ENCODE data around the gene FIGLA. TPM values are rescaled to one million over a fixed set of nuclear protein-coding genes. Genes with fewer than 3 reads are reported as not detected.

Gene FIGLA, protein sequence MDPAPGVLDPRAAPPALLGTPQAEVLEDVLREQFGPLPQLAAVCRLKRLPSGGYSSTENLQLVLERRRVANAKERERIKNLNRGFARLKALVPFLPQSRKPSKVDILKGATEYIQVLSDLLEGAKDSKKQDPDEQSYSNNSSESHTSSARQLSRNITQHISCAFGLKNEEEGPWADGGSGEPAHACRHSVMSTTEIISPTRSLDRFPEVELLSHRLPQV
- total RNA-seq (not detected in 2 replicates), polyA plus RNA-seq (not detected in 2 replicates)

GRCh38 chr2:70790136-70790828 is at the start of gene FIGLA:
Gene FIGLA, minus strand, starts transcription at chr2:70790643. Its CDS starts 5 bp downstream, at chr2:70790638.
- H3K4me3 ChIP-seq: peak within 1 kb of the TSS; percentile 16
- no peaks in the 10 kb centered on the region for H3K79me2 ChIP-seq
- H3K9me2 ChIP-seq (replicated peaks; ENCODE audit: insufficient read depth): no peaks in the 10 kb centered on the region
- 4% methylated on average over 40 of the region's 69 CpGs for WGBS (ENCODE audit: low lambda C conversion rate, missing lambda C conversion rate)
- peaks cover 7% of the 10 kb centered on the region for H3K4me1 ChIP-seq (ENCODE audit: insufficient read depth)
- peak within 1 kb of the TSS; percentile 5 for H2AFZ ChIP-seq
- peaks cover 75% of the 10 kb centered on the region for H3K27me3 ChIP-seq
- DNase-seq (ENCODE audit: low spot score): no peak
- H3K27ac ChIP-seq: no peak within 1 kb of the TSS
- peak; percentile 81 for TF ChIP-seq EZH2 (IDR thresholded peaks at IDR 0.05; ENCODE audit: borderline replicate concordance)
- TF ChIP-seq CTCF (IDR thresholded peaks at IDR 0.05; ENCODE audit: poor library complexity): no peak
- peak; percentile 50 for TF ChIP-seq EZH2phosphoT487 (IDR thresholded peaks at IDR 0.05; ENCODE audit: low read depth, severe bottlenecking, unreplicated experiment)
- H3K36me3 ChIP-seq (replicated peaks; ENCODE audit: insufficient read depth, low read depth): no peaks in the 10 kb centered on the region
- H4K20me1 ChIP-seq (ENCODE audit: insufficient read depth, poor library complexity, severe bottlenecking): no peaks in the 10 kb centered on the region
- H3K9me3 ChIP-seq (ENCODE audit: low read depth): no peaks in the 10 kb centered on the region
- H3K4me2 ChIP-seq: peak within 1 kb of the TSS; percentile 78

- DNase-seq (ENCODE audit: low spot score): no peak
These were observed 47.8 kb upstream of the FIGLA start for GRCh38 chr2:70837980-70838925.

DNA sequence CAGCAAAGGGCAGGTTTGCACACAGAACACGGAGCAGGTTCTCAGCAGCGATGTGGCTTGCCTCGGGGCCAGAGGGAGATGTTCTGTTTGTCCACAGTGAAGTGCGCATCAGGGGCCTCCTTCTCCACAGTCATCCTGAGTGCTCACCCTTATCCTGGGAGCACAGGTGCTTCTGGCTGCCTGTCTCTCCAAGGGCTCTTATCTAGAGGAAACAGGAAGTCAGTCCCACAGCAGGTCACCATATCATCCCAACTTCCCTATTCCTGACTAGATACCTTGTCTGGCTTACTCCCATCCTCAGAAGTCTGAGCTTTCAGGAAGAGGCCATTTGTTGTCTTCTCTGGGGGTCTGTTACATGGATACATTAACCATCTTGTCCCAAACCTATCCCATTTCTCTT is 45.2 kb upstream of the FIGLA start, which contains the start of gene CD207:
CD207 (minus strand) TSS at position 174 of the 400 bp plus-strand sequence; CDS start at position 134, 40 bp downstream.
- Histone ChIP-seq H3K4me1 (ENCODE audit: insufficient read depth) (no peaks in the 10 kb centered on the region), H3K9me2 (replicated peaks; ENCODE audit: insufficient read depth) (no peaks in the 10 kb centered on the region), H2AFZ (no peak within 1 kb of the TSS), H3K4me2 (no peak within 1 kb of the TSS), H3K79me2 (no peaks in the 10 kb centered on the region), H3K27me3 (no peaks in the 10 kb centered on the region), H3K4me3 (no peak within 1 kb of the TSS), H3K36me3 (replicated peaks; ENCODE audit: insufficient read depth, low read depth) (no peaks in the 10 kb centered on the region), H3K9me3 (ENCODE audit: low read depth) (no peaks in the 10 kb centered on the region), H3K27ac (no peak within 1 kb of the TSS), H4K20me1 (ENCODE audit: insufficient read depth, poor library complexity, severe bottlenecking) (no peaks in the 10 kb centered on the region)
- no peak for DNase-seq (ENCODE audit: low spot score)
- TF ChIP-seq EZH2phosphoT487 (IDR thresholded peaks at IDR 0.05; ENCODE audit: low read depth, severe bottlenecking, unreplicated experiment) (no peak), CTCF (IDR thresholded peaks at IDR 0.05; ENCODE audit: poor library complexity) (no peak), EZH2 (IDR thresholded peaks at IDR 0.05; ENCODE audit: borderline replicate concordance) (no peak)
- 94% methylated on average over 4 of the region's 4 CpGs for WGBS (ENCODE audit: low lambda C conversion rate, missing lambda C conversion rate)

More at GRCh38 chr2:70837980-70838925, 47.8 kb upstream of the FIGLA start:
- Histone ChIP-seq H3K27me3 (peaks cover 10% of the 10 kb centered on the region), H3K9me2 (replicated peaks; ENCODE audit: insufficient read depth) (no peaks in the 10 kb centered on the region), H2AFZ (no peak overlapping the region), H3K27ac (no peak overlapping the region), H3K4me2 (no peak overlapping the region), H3K79me2 (no peaks in the 10 kb centered on the region), H4K20me1 (ENCODE audit: insufficient read depth, poor library complexity, severe bottlenecking) (no peaks in the 10 kb centered on the region), H3K4me3 (no peak overlapping the region), H3K4me1 (ENCODE audit: insufficient read depth) (no peaks in the 10 kb centered on the region), H3K36me3 (replicated peaks; ENCODE audit: insufficient read depth, low read depth) (no peaks in the 10 kb centered on the region), H3K9me3 (ENCODE audit: low read depth) (no peaks in the 10 kb centered on the region)
- no peak for TF ChIP-seq CTCF (IDR thresholded peaks at IDR 0.05; ENCODE audit: poor library complexity)
- TF ChIP-seq EZH2 (IDR thresholded peaks at IDR 0.05; ENCODE audit: borderline replicate concordance): no peak
- TF ChIP-seq EZH2phosphoT487 (IDR thresholded peaks at IDR 0.05; ENCODE audit: low read depth, severe bottlenecking, unreplicated experiment): no peak
- 92% methylated on average over 10 of the region's 10 CpGs for WGBS (ENCODE audit: low lambda C conversion rate, missing lambda C conversion rate)
